Glutamatergic neuron (in vitro differentiated cells): Measurements from ENCODE around the gene ATG4B. TPM values are rescaled to one million over a fixed set of nuclear protein-coding genes. Genes with fewer than 3 reads are reported as not detected.

Source experiments
- DNase-seq: peaks from one replicate; pipeline ENCODE4 v3.0.0; 2022
- H3K27ac Mint-ChIP-seq: one replicate; pipeline ENCODE4 v1.8.0; 2020; ENCODE audit warnings: mild to moderate bottlenecking, mixed read lengths, inconsistent platforms; ENCODE audit not compliant: unreplicated experiment
- H3K27me3 Mint-ChIP-seq: one replicate; pipeline ENCODE4 v1.8.0; 2020; ENCODE audit warnings: mild to moderate bottlenecking, moderate library complexity, mixed read lengths, inconsistent platforms; ENCODE audit not compliant: unreplicated experiment
- H3K36me3 Mint-ChIP-seq: one replicate; pipeline ENCODE4 v1.8.0; 2020; ENCODE audit warnings: mild to moderate bottlenecking, mixed read lengths, inconsistent platforms; ENCODE audit not compliant: unreplicated experiment
- H3K4me1 Mint-ChIP-seq: one replicate; pipeline ENCODE4 v1.8.0; 2020; ENCODE audit warnings: mild to moderate bottlenecking, low read depth, mixed read lengths, inconsistent platforms; ENCODE audit not compliant: unreplicated experiment
- H3K4me3 Mint-ChIP-seq: one replicate; pipeline ENCODE4 v1.8.0; 2020; ENCODE audit warnings: mild to moderate bottlenecking, mixed read lengths, inconsistent platforms; ENCODE audit not compliant: unreplicated experiment
- H3K9me3 Mint-ChIP-seq: one replicate; pipeline ENCODE4 v1.8.0; 2020; ENCODE audit warnings: mild to moderate bottlenecking, moderate library complexity, mixed read lengths, inconsistent platforms; ENCODE audit not compliant: unreplicated experiment
- CTCF ChIP-seq: fragments of 200-600 bp; sonication (generic); IDR thresholded peaks from one replicate; pipeline ENCODE4 v1.5.0; 2021; ENCODE audit not compliant: partially characterized antibody, unreplicated experiment
- total RNA-seq: library from RNA; stranded (reverse); fragmentation: NEBNext Ultra II Directional; extraction: Animal tissue kit (Norgen Biotek cat#: 25700); gene quantifications from one replicate; pipeline ENCODE4 v1.2.1, GENCODE V29; 2021; ENCODE audit not compliant: unreplicated experiment

ATG4B gene
- total RNA-seq, 1 donor from 2014 or later: 115 TPM

- peaks cover 4% of the 10 kb centered on the region for H3K9me3 Mint-ChIP-seq
- peaks cover 5% of the 10 kb centered on the region for H3K36me3 Mint-ChIP-seq
- DNase-seq: no peak
- peaks cover 4% of the 10 kb centered on the region for H3K27me3 Mint-ChIP-seq
- no peak for TF ChIP-seq CTCF
- H3K27ac Mint-ChIP-seq: peak overlapping the region; percentile 39
- H3K4me3 Mint-ChIP-seq: peak overlapping the region; percentile 35
- H3K4me1 Mint-ChIP-seq: peaks cover 13% of the 10 kb centered on the region
Observed at GRCh38 chr2:241617431-241618154, 19.9 kb upstream of the ATG4B start.

- Mint-ChIP-seq H3K9me3 (peaks cover 2% of the 10 kb centered on the region), H3K27me3 (peaks cover 4% of the 10 kb centered on the region), H3K27ac (peak overlapping the region; percentile 4), H3K36me3 (peaks cover 5% of the 10 kb centered on the region), H3K4me3 (no peak overlapping the region), H3K4me1 (peaks cover 9% of the 10 kb centered on the region)
- TF ChIP-seq CTCF: no peak
- DNase-seq: no peak
Observed at GRCh38 chr2:241618296-241618805, 19.1 kb upstream of the ATG4B start.

- peaks cover 4% of the 10 kb centered on the region for H3K27me3 Mint-ChIP-seq
- TF ChIP-seq CTCF: no peak
- H3K27ac Mint-ChIP-seq: no peak overlapping the region
- H3K4me1 Mint-ChIP-seq: peaks cover 8% of the 10 kb centered on the region
- no peak overlapping the region for H3K4me3 Mint-ChIP-seq
- DNase-seq: no peak
- peaks cover 2% of the 10 kb centered on the region for H3K9me3 Mint-ChIP-seq
- H3K36me3 Mint-ChIP-seq: peaks cover 5% of the 10 kb centered on the region
Observed at GRCh38 chr2:241618829-241619228, 18.7 kb upstream of the ATG4B start.

GRCh38 chr2:241619597-241620418 lies 17.7 kb upstream of the ATG4B start:
- no peak overlapping the region for H3K27ac Mint-ChIP-seq
- H3K9me3 Mint-ChIP-seq: peaks cover 2% of the 10 kb centered on the region
- TF ChIP-seq CTCF: no peak
- peaks cover 5% of the 10 kb centered on the region for H3K36me3 Mint-ChIP-seq
- H3K4me3 Mint-ChIP-seq: no peak overlapping the region
- no peak for DNase-seq
- peaks cover 8% of the 10 kb centered on the region for H3K4me1 Mint-ChIP-seq
- H3K27me3 Mint-ChIP-seq: peaks cover 4% of the 10 kb centered on the region

GRCh38 chr2:241620419-241620769 lies 17.1 kb upstream of the ATG4B start:
- no peak overlapping the region for H3K4me3 Mint-ChIP-seq
- no peak for TF ChIP-seq CTCF

More at GRCh38 chr2:241620419-241620769, 17.1 kb upstream of the ATG4B start:
- Mint-ChIP-seq H3K36me3 (peaks cover 5% of the 10 kb centered on the region), H3K27me3 (peaks cover 4% of the 10 kb centered on the region), H3K4me1 (peaks cover 8% of the 10 kb centered on the region), H3K9me3 (peaks cover 2% of the 10 kb centered on the region), H3K27ac (no peak overlapping the region)
- DNase-seq: no peak
